Measurements from ENCODE around the gene EPB41L1. TPM values are rescaled to one million over a fixed set of nuclear protein-coding genes. Genes with fewer than 3 reads are reported as not detected.
A peak's percentile ranks its signal among the peaks of the same experiment; 100 is the strongest.

EPB41L1 gene
- total RNA-seq, 4 donors from 2014 or later = 29.2 to 49.3 (median 35.4) TPM

- TF ChIP-seq POLR2AphosphoS5 (IDR thresholded peaks at IDR 0.05) (no peak), POLR2A (IDR thresholded peaks at IDR 0.05) (no peak), EP300 (IDR thresholded peaks at IDR 0.05) (no peak), CTCF (IDR thresholded peaks at IDR 0.05) (no peak)
- WGBS, 2 donors (ENCODE audit: low coverage in 1 of 2) = 88 to 95% methylated on average over 3 to 4 of the region's 12 CpGs
- Histone ChIP-seq H3K4me1 (no peaks in the 10 kb centered on the region), H3K9me3 (no peaks in the 10 kb centered on the region), H3K27me3 (peaks cover 44% of the 10 kb centered on the region), H3K4me3 (no peak overlapping the region), H3K27ac (no peak overlapping the region), H3K36me3 (no peaks in the 10 kb centered on the region)
- no peak for ATAC-seq
These were observed 118.1 kb downstream of the EPB41L1 start for GRCh38 chr20:36272547-36273220.

GRCh38 chr20:36273414-36274180 is 119.1 kb downstream of the EPB41L1 start:
- WGBS, 2 donors (ENCODE audit: low coverage in 1 of 2) = 45% methylated on average over 6 of the region's 12 CpGs; no CpG with 5 or more reads in 1 of the 2 donors
- H3K36me3 ChIP-seq = no peaks in the 10 kb centered on the region
- peaks cover 52% of the 10 kb centered on the region for H3K27me3 ChIP-seq
- ATAC-seq = no peak
- TF ChIP-seq POLR2A (IDR thresholded peaks at IDR 0.05) (no peak), CTCF (IDR thresholded peaks at IDR 0.05) (peak in 1 of 4 experiments; percentile 32)
- no peaks in the 10 kb centered on the region for H3K9me3 ChIP-seq
- no peak overlapping the region for H3K27ac ChIP-seq
- no peak overlapping the region for H3K4me3 ChIP-seq
- H3K4me1 ChIP-seq = no peaks in the 10 kb centered on the region

GRCh38 chr20:36274181-36274841 is 119.8 kb downstream of the EPB41L1 start:
- 26 to 45% methylated on average over 10 to 14 of the region's 20 CpGs for WGBS, 2 donors (ENCODE audit: low coverage in 1 of 2)
- TF ChIP-seq POLR2A (IDR thresholded peaks at IDR 0.05) (no peak), CTCF (IDR thresholded peaks at IDR 0.05) (no peak), POLR2AphosphoS5 (IDR thresholded peaks at IDR 0.05) (no peak), EP300 (IDR thresholded peaks at IDR 0.05) (no peak)
- Histone ChIP-seq H3K4me1 (no peaks in the 10 kb centered on the region), H3K27me3 (peaks cover 59% of the 10 kb centered on the region), H3K4me3 (no peak overlapping the region), H3K36me3 (no peaks in the 10 kb centered on the region), H3K9me3 (no peaks in the 10 kb centered on the region), H3K27ac (no peak overlapping the region)
- no peak for ATAC-seq

- TF ChIP-seq CTCF (IDR thresholded peaks at IDR 0.05) (no peak), POLR2A (IDR thresholded peaks at IDR 0.05) (no peak), POLR2AphosphoS5 (IDR thresholded peaks at IDR 0.05) (no peak), EP300 (IDR thresholded peaks at IDR 0.05) (no peak)
- H3K36me3 ChIP-seq = no peaks in the 10 kb centered on the region
- H3K4me1 ChIP-seq = no peaks in the 10 kb centered on the region
- H3K9me3 ChIP-seq = no peaks in the 10 kb centered on the region
- no peak overlapping the region for H3K4me3 ChIP-seq
- 60 to 71% methylated on average over 1 of the region's 5 CpGs for WGBS, 2 donors (ENCODE audit: low coverage in 1 of 2)
- H3K27ac ChIP-seq = no peak overlapping the region
- no peak for ATAC-seq
- peaks cover 66% of the 10 kb centered on the region for H3K27me3 ChIP-seq
These were observed 120.5 kb downstream of the EPB41L1 start for GRCh38 chr20:36275011-36275410.
